Stimulated activated CD8-positive, alpha-beta memory T cell treated with anti-CD3 and anti-CD28 coated beads, Interleukin-7, amount 100 ng/mL, for 4 hours (primary cell): ENCODE data around the gene LILRB1.
"Not testable (repeated sequence)": the region's sequence is repeated elsewhere in the genome, so short reads cannot be mapped to it uniquely, and the experiment has no call there.

Experiments
- DNase-seq, 2 donors: peaks; one replicate each; pipeline ENCODE4 v3.0.0-alpha.2; 2020; ENCODE audit warnings: low read depth in 2 of 2

The LILRB1 gene

GRCh38 chr19:54630262-54630661, at the start of gene LILRB1:
TSS of gene LILRB1 (plus strand) at chr19:54630484. CDS start at chr19:54631074, 590 bp downstream.
- not testable (repeated sequence) for DNase-seq

DNA sequence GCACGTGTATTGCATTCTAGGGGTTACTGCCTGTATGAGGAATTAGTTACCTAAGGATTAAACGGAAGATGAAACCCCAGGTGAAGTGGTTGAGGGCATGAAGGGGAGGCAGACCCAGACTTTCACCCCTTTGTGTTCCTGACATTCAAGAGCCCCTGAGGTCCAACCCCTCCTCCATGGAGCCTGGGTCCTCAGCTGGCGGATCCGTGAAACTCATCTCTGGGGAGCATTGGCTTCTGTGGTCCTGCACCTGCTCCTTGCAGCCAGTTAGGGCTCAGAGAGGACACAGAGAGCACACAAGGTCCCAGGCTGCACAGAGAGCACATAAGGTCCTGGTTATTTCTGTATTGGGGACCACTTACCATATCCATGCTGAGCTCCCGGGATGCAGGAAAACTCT, 43.9 kb upstream of the LILRB1 start:
- DNase-seq = no peak

DNA sequence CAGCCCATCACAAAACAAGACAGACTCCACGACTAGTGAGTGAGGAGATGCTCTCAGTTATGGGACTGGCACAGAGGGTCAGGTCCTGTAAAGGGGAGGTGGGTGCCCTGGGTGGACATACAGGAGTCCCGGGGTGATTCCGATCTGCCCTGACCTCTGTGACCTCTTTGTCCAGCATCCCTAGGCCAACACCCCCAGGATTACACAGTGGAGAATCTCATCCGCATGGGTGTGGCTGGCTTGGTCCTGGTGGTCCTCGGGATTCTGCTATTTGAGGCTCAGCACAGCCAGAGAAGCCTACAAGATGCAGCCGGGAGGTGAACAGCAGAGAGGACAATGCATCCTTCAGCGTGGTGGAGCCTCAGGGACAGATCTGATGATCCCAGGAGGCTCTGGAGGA, 43.3 kb upstream of the LILRB1 start:
- DNase-seq = no peak

GRCh38 chr19:54593445-54593844, 36.8 kb upstream of the LILRB1 start, which contains the start of gene LILRA1:
TSS of gene LILRA1 (plus strand) at chr19:54593632. CDS start at chr19:54594245, 613 bp downstream.
- not testable (repeated sequence) for DNase-seq

DNA sequence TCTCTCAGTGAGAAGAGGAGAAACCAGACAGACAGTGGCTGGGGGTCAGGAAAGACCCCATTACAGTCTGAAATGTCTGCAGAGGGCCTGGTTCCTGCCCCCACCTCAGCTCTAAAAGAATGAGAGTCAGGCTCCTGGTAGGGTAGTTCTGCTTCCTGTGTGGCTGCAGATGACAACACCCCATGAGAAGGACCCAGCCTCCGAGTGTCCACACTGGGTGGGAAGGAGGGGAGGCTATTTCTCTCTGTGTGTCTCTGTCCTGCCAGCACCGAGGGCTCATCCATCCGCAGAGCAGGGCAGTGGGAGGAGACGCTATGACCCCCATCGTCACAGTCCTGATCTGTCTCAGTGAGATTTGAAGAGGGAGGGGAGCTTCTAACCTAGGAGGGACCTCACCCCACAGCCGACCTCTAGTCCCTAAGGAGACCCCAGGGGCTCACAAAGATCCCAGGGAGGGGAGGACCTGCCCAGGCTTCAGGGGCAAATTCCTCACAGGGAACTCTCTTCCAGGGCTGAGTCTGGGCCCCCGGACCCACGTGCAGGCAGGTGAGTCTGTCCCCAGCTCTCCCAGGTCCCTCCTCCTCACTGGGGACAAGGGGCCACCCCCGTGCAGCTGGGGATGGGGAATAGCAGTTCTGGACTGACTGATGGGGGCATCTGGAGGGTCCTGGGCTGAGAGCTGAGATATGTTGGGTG, 36.2 kb upstream of the LILRB1 start:
- DNase-seq = not testable (repeated sequence)

DNA sequence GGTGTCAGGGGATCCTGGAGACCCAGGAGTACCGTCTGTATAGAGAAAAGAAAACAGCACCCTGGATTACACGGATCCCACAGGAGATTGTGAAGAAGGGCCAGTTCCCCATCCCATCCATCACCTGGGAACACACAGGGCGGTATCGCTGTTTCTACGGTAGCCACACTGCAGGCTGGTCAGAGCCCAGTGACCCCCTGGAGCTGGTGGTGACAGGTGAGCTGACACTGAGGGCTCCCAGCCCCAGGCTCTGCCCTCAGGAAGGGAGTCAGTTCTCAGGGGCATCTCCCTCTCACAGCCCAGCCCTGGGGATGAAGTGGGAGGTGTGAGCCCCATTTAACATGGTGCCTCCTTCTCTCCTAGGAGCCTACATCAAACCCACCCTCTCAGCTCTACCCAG, 35.5 kb upstream of the LILRB1 start:
- no peak for DNase-seq

- DNase-seq = not testable (repeated sequence)
Measured at GRCh38 chr19:54595680-54596436, 34.4 kb upstream of the LILRB1 start.

GRCh38 chr19:54600212-54600611, 30.1 kb upstream of the LILRB1 start:
- no peak for DNase-seq

DNA sequence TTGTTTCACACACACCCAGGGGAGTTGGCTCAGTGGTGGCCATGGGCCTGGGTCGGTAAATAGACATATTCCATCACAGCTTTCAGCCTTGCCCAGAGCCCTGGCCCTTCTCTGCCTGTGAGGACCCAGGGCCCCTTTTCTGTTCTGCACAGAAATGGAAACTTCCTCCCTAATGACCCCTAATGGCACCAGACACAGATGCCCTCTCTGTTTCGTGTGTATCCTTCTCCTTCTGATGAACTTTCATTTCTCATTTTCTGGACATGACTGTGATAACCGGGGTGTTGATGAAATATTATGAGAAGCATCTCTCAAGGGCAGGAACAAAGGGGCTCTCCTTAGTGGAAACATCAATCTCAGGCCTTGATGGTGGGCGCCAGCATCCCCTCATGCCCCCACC, 24.1 kb upstream of the LILRB1 start:
- DNase-seq = no peak

DNA sequence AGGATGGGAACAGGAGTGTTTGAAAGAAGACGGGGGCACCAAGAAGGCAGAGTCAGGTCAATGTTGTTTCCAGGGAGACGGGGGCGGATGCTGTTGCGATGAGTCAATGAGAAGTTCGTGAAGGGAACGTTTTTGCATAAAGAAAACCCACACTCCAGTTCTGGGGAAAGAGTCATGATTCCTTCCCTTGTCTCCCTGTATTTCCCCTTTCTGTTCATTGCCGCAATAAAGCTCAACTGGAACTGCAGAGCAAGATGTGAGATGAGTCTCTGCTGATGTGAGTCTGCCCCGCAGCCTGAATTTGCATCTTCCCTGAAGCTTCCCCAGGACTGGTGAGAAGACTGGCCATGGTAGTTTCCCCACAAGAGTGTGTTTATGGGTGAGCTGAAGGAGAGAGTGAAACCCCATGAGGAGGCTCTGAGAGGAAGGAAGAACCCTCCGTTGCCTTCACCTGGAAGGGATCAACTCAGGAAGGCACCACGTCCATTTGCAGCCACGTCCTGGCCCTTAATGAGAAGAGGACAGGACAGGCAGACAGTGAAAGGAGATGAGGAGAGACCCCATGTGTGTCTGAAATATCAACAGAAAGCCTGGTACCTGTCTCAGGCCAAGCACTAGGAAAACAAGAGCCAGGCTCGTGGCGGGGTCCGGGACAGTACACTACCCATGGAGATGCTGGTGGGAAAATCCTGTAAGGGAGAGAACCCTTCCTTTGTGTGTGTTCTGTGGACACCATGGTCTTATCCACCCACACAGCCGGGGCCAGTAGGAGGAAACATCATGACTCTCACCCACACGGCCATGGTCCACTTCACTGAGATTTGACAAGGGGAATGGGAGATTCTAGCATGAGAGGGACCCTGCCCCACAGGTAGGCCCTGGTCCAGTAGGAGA, 23.1 kb upstream of the LILRB1 start:
- DNase-seq = no peak

DNA sequence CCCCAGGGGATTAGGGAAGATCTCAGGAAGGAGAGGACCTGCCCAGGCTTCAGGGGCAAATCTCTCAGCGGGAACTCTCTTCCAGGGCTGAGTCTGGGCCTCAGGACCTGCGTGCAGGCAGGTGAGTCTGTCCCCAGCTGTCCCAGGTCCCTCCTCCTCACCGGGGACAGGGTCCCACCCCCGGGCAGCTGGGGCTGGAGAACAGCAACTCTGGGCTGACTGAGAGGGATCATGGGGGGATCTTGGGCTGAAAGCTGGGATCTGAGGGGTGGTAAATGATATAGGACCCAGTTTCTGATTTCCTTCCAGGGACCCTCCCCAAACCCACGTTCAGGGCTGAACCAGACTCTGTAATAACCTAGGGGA, 22.5 kb upstream of the LILRB1 start:
- DNase-seq = no peak

GRCh38 chr19:54608205-54608604, 22.1 kb upstream of the LILRB1 start:
- no peak for DNase-seq

DNA sequence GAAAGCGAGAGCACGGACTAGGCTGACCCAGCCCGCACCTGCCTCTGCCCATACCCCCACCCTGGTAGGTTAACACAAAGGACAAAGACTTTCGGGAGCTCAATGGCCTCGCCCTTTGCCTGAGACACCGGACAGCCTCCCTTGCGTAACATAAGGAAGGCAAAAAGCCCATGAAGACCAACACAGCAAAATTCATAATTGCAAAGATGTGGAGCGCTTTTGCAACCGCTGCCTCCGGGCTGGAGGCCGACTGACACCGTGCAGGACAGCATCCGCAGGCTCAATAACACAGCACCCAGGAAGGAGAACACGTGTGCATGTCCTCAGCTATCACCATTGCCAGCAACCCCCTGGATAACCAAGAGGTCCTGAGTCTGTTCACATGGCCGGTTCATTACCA, 21.5 kb upstream of the LILRB1 start:
- no peak for DNase-seq

- DNase-seq = no peak
Measured at GRCh38 chr19:54609356-54609791, 20.9 kb upstream of the LILRB1 start.

GRCh38 chr19:54612428-54612827, 17.9 kb upstream of the LILRB1 start:
- DNase-seq = no peak

GRCh38 chr19:54614726-54615125, 15.6 kb upstream of the LILRB1 start:
- DNase-seq = no peak

GRCh38 chr19:54616057-54616456, 14.2 kb upstream of the LILRB1 start:
- DNase-seq = no peak

DNA sequence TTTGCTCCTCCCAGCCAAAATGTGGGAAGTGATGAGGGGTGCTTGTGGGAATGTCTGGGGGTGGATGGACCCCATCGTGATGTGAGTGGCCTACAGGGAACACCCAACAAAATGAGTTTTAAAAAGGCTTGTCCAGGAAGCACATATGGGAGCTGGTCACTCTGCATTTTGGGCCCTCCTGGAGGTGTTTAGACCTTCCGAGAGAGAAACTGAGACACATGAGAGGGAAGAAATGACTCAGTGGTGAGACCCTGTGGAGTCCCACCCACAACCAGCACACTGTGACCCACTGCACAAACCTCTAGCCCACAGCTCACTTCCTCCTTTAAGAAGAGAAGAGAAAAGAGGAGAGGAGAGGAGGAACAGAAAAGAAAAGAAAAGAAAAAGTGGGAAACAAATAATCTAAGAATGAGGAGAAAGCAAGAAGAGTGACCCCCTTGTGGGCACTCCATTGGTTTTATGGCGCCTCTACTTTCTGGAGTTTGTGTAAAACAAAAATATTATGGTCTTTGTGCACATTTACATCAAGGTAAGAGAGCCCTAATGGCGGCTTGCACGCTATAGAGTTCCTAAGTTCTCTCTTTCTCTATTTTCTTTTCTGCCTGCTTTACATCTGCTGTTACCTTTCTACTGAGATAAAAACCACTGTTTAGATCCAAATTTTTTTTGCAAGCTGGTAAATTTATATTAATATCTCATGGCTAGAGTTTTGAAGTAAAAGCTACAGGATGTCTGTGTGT, 13.3 kb upstream of the LILRB1 start:
- DNase-seq = no peak

GRCh38 chr19:54620464-54620863, 9.8 kb upstream of the LILRB1 start:
- no peak for DNase-seq

GRCh38 chr19:54622431-54622830, 7.9 kb upstream of the LILRB1 start:
- no peak for DNase-seq

DNA sequence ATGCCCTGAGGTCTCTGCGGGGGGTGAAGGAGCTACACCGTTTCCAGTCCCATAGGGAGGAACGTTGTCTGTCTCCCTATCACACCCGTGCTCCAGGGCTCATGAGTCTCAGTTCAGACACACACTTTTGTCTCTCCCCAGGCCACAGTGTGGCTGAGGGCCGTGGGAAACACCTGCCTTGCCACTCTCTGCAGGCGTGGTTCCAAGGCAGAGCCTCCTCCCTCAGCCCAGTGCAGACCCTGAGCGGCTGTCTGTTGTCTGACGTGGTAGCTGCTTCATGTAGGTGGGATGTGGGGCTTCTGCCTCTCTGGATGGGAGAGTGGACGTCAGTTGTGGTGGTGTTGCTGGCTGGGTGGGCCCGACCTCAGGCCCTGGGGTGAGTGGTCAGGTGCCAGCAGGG, 6.0 kb upstream of the LILRB1 start:
- DNase-seq = not testable (repeated sequence)
